SK-N-SH (cell line): ENCODE measurements around the gene FHOD3. TPM values are rescaled to one million over a fixed set of nuclear protein-coding genes. Genes with fewer than 3 reads are reported as not detected.

Source experiments
- CTCF ChIA-PET: fragments of 300-600, 350-600 bp; formaldehyde crosslinking; extraction: SDS; loops from one replicate; lab custom pipeline; 2021; lab: Yijun Ruan, JAX
- POLR2A ChIA-PET: fragments of 350-600 bp; sonication (Branson Sonifier 250); formaldehyde crosslinking; extraction: SDS; loops from one replicate; lab custom pipeline; 2020; ENCODE audit warnings: antibody characterized with exemption, inconsistent platforms; lab: Yijun Ruan, JAX
- DNase-seq: peaks from one replicate; pipeline ENCODE4 v3.0.0; 2012
- H2AFZ ChIP-seq: fragments of 200-600 bp; sonication (generic); 2 replicates; pipeline ENCODE4 v1.8.1; 2016; ENCODE audit warnings: antibody characterized with exemption, mild to moderate bottlenecking, low read depth
- H3F3A ChIP-seq: fragments of 200-600 bp; sonication (generic); replicated peaks from 2 replicates; pipeline ENCODE3; 2016; ENCODE audit warnings: antibody characterized with exemption, mild to moderate bottlenecking; ENCODE audit not compliant: insufficient read depth
- H3K27ac ChIP-seq, 2 experiments: fragments of 200-500 bp in 1 of 2; fragments of 200-600 bp in 1 of 2; sonication (Bioruptor generic) in 1 of 2; sonication (generic), shearing (Covaris generic) in 1 of 2; 2 replicates each; pipeline versions ENCODE4 v1.5.1 to v1.6.1; 2014 to 2016; ENCODE audit warnings: low read depth in 2 of 2, inconsistent platforms in 1 of 2, low read length in 1 of 2, mild to moderate bottlenecking in 1 of 2, mixed read lengths in 1 of 2
- H3K27me3 ChIP-seq: fragments of 200-600 bp; sonication (generic), shearing (Covaris generic); 2 replicates; pipeline ENCODE4 v1.6.1; 2016; ENCODE audit warnings: mixed run types; ENCODE audit not compliant: insufficient read depth
- H3K36me3 ChIP-seq, 2 experiments: fragments of 200-500 bp in 1 of 2; fragments of 200-600 bp in 1 of 2; sonication (Bioruptor generic) in 1 of 2; sonication (generic) in 1 of 2; replicated peaks in 1 of 2; 2 replicates each; pipeline versions ENCODE3 to v1.5.1; 2014 to 2016; ENCODE audit warnings: low read length in 1 of 2, mild to moderate bottlenecking in 1 of 2; ENCODE audit not compliant: insufficient read depth in 2 of 2, control insufficient read depth in 1 of 2
- H3K4me1 ChIP-seq, 2 experiments: fragments of 200-500 bp in 1 of 2; fragments of 200-600 bp in 1 of 2; sonication (Bioruptor generic) in 1 of 2; sonication (generic), shearing (Covaris generic) in 1 of 2; 2 replicates each; pipeline versions ENCODE4 v1.5.1 to v1.6.1; 2014 to 2016; ENCODE audit warnings: low read depth in 1 of 2, low read length in 1 of 2, mixed run types in 1 of 2; ENCODE audit not compliant: insufficient read depth in 2 of 2, control insufficient read depth in 1 of 2
- H3K4me2 ChIP-seq: fragments of 200-600 bp; sonication (generic), shearing (Covaris generic); 2 replicates; pipeline ENCODE4 v1.6.1; 2017; ENCODE audit warnings: mixed run types
- H3K4me3 ChIP-seq, 2 experiments: fragments of 200-500 bp in 1 of 2; fragments of 200-600 bp in 1 of 2; sonication (Bioruptor generic) in 1 of 2; sonication (generic), shearing (Covaris generic) in 1 of 2; 2 replicates each; pipeline versions ENCODE4 v1.5.1 to v1.8.1; 2014 to 2016; ENCODE audit warnings: low read depth in 2 of 2, inconsistent platforms in 1 of 2, low read length in 1 of 2, mild to moderate bottlenecking in 1 of 2, mixed read lengths in 1 of 2, moderate library complexity in 1 of 2
- H3K79me2 ChIP-seq: fragments of 200-600 bp; sonication (generic); 2 replicates; pipeline ENCODE4 v1.8.1; 2017; ENCODE audit warnings: mild to moderate bottlenecking; ENCODE audit not compliant: insufficient read depth
- H3K9ac ChIP-seq: fragments of 200-600 bp; sonication (generic); 2 replicates; pipeline ENCODE4 v1.6.1; 2017; ENCODE audit warnings: mixed run types
- H3K9me2 ChIP-seq: fragments of 200-600 bp; sonication (generic); 2 replicates; pipeline ENCODE4 v1.6.1; 2017; ENCODE audit warnings: mixed run types
- H3K9me3 ChIP-seq: fragments of 200-600 bp; sonication (generic); 2 replicates; pipeline ENCODE4 v1.6.1; 2017; ENCODE audit warnings: mixed run types, mild to moderate bottlenecking, moderate library complexity
- H4K20me1 ChIP-seq: fragments of 200-600 bp; sonication (generic); 2 replicates; pipeline ENCODE4 v1.6.1; 2017; ENCODE audit warnings: mild to moderate bottlenecking, mixed run types; ENCODE audit not compliant: insufficient read depth
- CTCF ChIP-seq: fragments of 200-600 bp; sonication (generic); IDR thresholded peaks from 2 replicates; pipeline ENCODE4 v1.6.1; 2017; ENCODE audit warnings: antibody characterized with exemption, mild to moderate bottlenecking, moderate library complexity
- FOSL2 ChIP-seq: IDR thresholded peaks from 2 replicates; pipeline ENCODE4 v1.4.0; 2012; ENCODE audit warnings: low read depth, mild to moderate bottlenecking, moderate library complexity, borderline replicate concordance
- FOXJ3 ChIP-seq: sonication (generic); formaldehyde crosslinking; IDR thresholded peaks from 2 replicates; pipeline ENCODE4 v1.5.1; 2020; ENCODE audit warnings: mild to moderate bottlenecking, missing genetic modification reagents
- FOXM1 ChIP-seq: IDR thresholded peaks from 2 replicates; pipeline ENCODE4 v1.4.0; 2012; ENCODE audit warnings: low read depth, mild to moderate bottlenecking
- IRF3 ChIP-seq: fragments of 150-350 bp; IDR thresholded peaks from 2 replicates; pipeline ENCODE4 v1.6.1; 2016; ENCODE audit warnings: mild to moderate bottlenecking, low read depth, low read length
- JUND ChIP-seq: IDR thresholded peaks from 2 replicates; pipeline ENCODE4 v1.4.0; 2012
- MEF2A ChIP-seq: IDR thresholded peaks from 2 replicates; pipeline ENCODE4 v1.4.0; 2012; ENCODE audit warnings: low read depth, borderline replicate concordance
- MXI1 ChIP-seq: IDR thresholded peaks from 2 replicates; pipeline ENCODE4 v1.6.1; 2012; ENCODE audit warnings: mild to moderate bottlenecking, low read depth, low read length, improper control_type of control experiment
- NFIC ChIP-seq: IDR thresholded peaks from 2 replicates; pipeline ENCODE4 v1.4.0; 2012; ENCODE audit warnings: borderline replicate concordance
- NRF1 ChIP-seq: IDR thresholded peaks from 2 replicates; pipeline ENCODE4 v1.6.1; 2012; ENCODE audit warnings: low read depth, mild to moderate bottlenecking, low read length
- PBX3 ChIP-seq: IDR thresholded peaks from 2 replicates; pipeline ENCODE4; 2012
- RAD21 ChIP-seq: IDR thresholded peaks from 2 replicates; pipeline ENCODE4 v1.6.1; 2012; ENCODE audit warnings: mild to moderate bottlenecking, low read length
- RXRA ChIP-seq: IDR thresholded peaks from 2 replicates; pipeline ENCODE4 v1.4.0; 2012; ENCODE audit warnings: low read depth, mild to moderate bottlenecking, borderline replicate concordance
- SMC3 ChIP-seq: IDR thresholded peaks from 2 replicates; pipeline ENCODE4 v1.6.1; 2012; ENCODE audit warnings: low read depth, low read length, improper control_type of control experiment
- TCF12 ChIP-seq: IDR thresholded peaks from 2 replicates; pipeline ENCODE4 v1.4.0; 2012
- USF1 ChIP-seq: IDR thresholded peaks from 2 replicates; pipeline ENCODE4 v1.4.0; 2012; ENCODE audit warnings: low read depth, borderline replicate concordance
- USF2 ChIP-seq: fragments of 150-350 bp; IDR thresholded peaks from 2 replicates; pipeline ENCODE4 v1.6.1; 2017; ENCODE audit warnings: antibody characterized with exemption, low read length, low read depth, borderline replicate concordance
- WGBS: methylation state at CpG from one replicate; pipeline ENCODE4 v1.1.6; 2017; ENCODE audit warnings: low lambda C conversion rate; 5-methylcytosine and 5-hydroxymethylcytosine counted together
- polyA plus RNA-seq, 3 experiments: library from polyadenylated mRNA; depleted of rRNA; stranded (reverse); fragments of >200 nt; gene quantifications; 2 replicates each; pipeline ENCODE4 v1.2.3, GENCODE V29; 2012

The FHOD3 gene
- polyA plus RNA-seq, 1 of the 3 experiments (the other 2 are of a cell fraction): 10.9 TPM

- no peak overlapping the region for H3K27ac ChIP-seq
- no peak overlapping the region for H3K4me3 ChIP-seq
- H3K27me3 ChIP-seq: no peaks in the 10 kb centered on the region
- no peaks in the 10 kb centered on the region for H3K9me2 ChIP-seq
- H3K9ac ChIP-seq: no peak overlapping the region
- H3K9me3 ChIP-seq: no peaks in the 10 kb centered on the region
- H3K4me1 ChIP-seq: peaks cover 0 to 5% of the 10 kb centered on the region in 2 experiments; a peak in 2 of 4 replicates
- H3K4me2 ChIP-seq: no peak overlapping the region
- POLR2A ChIA-PET: no interaction called here
- no peak overlapping the region for H2AFZ ChIP-seq
- H4K20me1 ChIP-seq: no peaks in the 10 kb centered on the region
- H3F3A ChIP-seq: no peaks in the 10 kb centered on the region
- DNase-seq: no peak
- CTCF ChIA-PET: no interaction called here
- WGBS: 78% methylated on average over 8 of the region's 8 CpGs
- H3K36me3 ChIP-seq: no peaks in the 10 kb centered on the region
- TF ChIP-seq FOXM1 (no peak), RAD21 (no peak), MEF2A (no peak), SMC3 (no peak), FOSL2 (no peak), TCF12 (no peak), PBX3 (no peak), RXRA (no peak), NRF1 (no peak)
- no peaks in the 10 kb centered on the region for H3K79me2 ChIP-seq
These were observed 342.8 kb downstream of the FHOD3 start for GRCh38 chr18:36640021-36640952.

- no peak overlapping the region for H3K27ac ChIP-seq
- H3K9me3 ChIP-seq: no peaks in the 10 kb centered on the region
- no peak overlapping the region for H3K4me3 ChIP-seq
- H3K79me2 ChIP-seq: no peaks in the 10 kb centered on the region
- no peaks in the 10 kb centered on the region for H3K27me3 ChIP-seq
- no peaks in the 10 kb centered on the region for H4K20me1 ChIP-seq
- no peaks in the 10 kb centered on the region; a peak in 2 of 4 replicates for H3K4me1 ChIP-seq
- H3K9me2 ChIP-seq: no peaks in the 10 kb centered on the region
- no peaks in the 10 kb centered on the region for H3K36me3 ChIP-seq
- 64% methylated on average over 3 of the region's 3 CpGs for WGBS
- H2AFZ ChIP-seq: no peak overlapping the region
- POLR2A ChIA-PET: no interaction called here
- no peak overlapping the region for H3K9ac ChIP-seq
- no peak overlapping the region for H3K4me2 ChIP-seq
- CTCF ChIA-PET: no interaction called here
- peak; percentile 19 for DNase-seq
- H3F3A ChIP-seq: no peaks in the 10 kb centered on the region
- TF ChIP-seq FOXM1: no peak
- no peak for TF ChIP-seq NRF1
- TF ChIP-seq NFIC: no peak
- no peak for TF ChIP-seq JUND
- TF ChIP-seq TCF12: no peak
- TF ChIP-seq RXRA: no peak
- TF ChIP-seq MXI1: no peak
- no peak for TF ChIP-seq FOXJ3 (CRISPR knock-in tag)
- no peak for TF ChIP-seq IRF3
- TF ChIP-seq USF2: no peak
- TF ChIP-seq CTCF: no peak
- TF ChIP-seq USF1: no peak
These were observed 345.5 kb downstream of the FHOD3 start for GRCh38 chr18:36643061-36643460.
